Measurements from ENCODE around the gene USP17L22.
"Not testable (repeated sequence)": the region's sequence is repeated elsewhere in the genome, so short reads cannot be mapped to it uniquely, and the experiment has no call there.

Gene USP17L22, protein sequence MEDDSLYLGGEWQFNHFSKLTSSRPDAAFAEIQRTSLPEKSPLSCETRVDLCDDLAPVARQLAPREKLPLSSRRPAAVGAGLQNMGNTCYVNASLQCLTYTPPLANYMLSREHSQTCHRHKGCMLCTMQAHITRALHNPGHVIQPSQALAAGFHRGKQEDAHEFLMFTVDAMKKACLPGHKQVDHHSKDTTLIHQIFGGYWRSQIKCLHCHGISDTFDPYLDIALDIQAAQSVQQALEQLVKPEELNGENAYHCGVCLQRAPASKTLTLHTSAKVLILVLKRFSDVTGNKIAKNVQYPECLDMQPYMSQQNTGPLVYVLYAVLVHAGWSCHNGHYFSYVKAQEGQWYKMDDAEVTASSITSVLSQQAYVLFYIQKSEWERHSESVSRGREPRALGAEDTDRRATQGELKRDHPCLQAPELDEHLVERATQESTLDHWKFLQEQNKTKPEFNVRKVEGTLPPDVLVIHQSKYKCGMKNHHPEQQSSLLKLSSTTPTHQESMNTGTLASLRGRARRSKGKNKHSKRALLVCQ

GRCh38 chr4:9267319-9267718, at the start of gene USP17L22:
Gene USP17L22, plus strand, starts transcription at chr4:9267619. Its CDS starts 0 bp downstream, at chr4:9267619.
- not testable (repeated sequence) for DNase-seq

DNA sequence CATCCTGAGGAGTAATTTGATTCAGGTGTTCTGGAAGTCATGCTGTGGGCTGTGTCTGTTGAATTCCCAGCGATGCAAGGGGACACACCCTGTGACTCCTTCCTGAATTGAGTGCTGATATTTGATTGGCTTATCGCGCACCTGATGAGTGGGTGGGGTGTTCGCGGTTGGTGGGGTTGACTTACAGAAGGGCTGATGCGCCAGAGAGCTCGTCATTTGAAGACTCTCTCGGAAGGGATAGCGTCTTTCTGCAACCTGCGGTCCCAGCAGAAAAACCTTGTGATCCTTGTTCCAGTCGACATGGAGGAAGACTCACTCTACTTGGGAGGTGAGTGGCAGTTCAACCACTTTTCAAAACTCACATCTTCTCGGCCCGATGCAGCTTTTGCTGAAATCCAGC, 47.6 kb upstream of the USP17L22 start, which contains the start of gene USP17L12:
Gene USP17L12 (plus strand): TSS at position 301 of the 400 bp plus-strand sequence. CDS start 0 bp downstream, at position 301.
- DNase-seq: not testable (repeated sequence)

DNA sequence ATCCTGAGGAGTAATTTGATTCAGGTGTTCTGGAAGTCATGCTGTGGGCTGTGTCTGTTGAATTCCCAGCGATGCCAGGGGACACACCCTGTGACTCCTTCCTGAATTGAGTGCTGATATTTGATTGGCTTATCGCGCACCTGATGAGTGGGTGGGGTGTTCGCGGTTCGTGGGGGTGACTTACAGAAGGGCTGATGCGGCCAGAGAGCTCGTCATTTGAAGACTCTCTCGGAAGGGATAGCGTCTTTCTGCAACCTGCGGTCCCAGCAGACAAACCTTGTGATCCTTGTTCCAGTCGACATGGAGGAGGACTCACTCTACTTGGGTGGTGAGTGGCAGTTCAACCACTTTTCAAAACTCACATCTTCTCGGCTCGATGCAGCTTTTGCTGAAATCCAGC, 42.8 kb upstream of the USP17L22 start, which contains the start of gene USP17L13:
Gene USP17L13 (plus strand): TSS at position 301 of the 400 bp plus-strand sequence. CDS start 0 bp downstream, at position 301.
- DNase-seq: not testable (repeated sequence)

- DNase-seq: not testable (repeated sequence)
These were observed 37.2 kb upstream of the USP17L22 start for GRCh38 chr4:9230249-9230648.

GRCh38 chr4:9234085-9234484, 33.3 kb upstream of the USP17L22 start, which contains the start of gene USP17L15:
Gene USP17L15, plus strand, starts transcription at chr4:9234385. Its CDS starts 0 bp downstream, at chr4:9234385.
- DNase-seq: not testable (repeated sequence)

DNA sequence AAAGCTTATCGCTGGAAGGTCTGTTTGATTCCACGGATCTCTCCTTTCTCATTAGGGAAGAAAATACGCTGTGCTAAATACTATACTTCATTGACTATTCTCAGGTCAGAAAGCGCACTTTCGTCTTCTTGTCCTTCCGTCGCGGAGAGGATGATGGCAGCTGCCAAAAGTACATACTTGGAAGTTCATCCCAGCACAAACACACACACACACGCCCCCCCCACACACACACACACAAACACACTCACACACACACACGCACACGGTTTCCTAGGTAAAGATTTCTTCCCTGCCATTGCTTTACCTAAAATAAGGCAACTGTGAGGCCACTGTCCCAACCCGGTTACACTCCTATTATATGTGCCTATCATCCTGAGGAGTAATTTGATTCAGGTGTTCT, 29.0 kb upstream of the USP17L22 start:
- not testable (repeated sequence) for DNase-seq

GRCh38 chr4:9243579-9243978, 23.8 kb upstream of the USP17L22 start, which contains the start of gene USP17L17:
Gene USP17L17, plus strand, starts transcription at chr4:9243879. Its CDS starts 0 bp downstream, at chr4:9243879.
- DNase-seq: not testable (repeated sequence)

DNA sequence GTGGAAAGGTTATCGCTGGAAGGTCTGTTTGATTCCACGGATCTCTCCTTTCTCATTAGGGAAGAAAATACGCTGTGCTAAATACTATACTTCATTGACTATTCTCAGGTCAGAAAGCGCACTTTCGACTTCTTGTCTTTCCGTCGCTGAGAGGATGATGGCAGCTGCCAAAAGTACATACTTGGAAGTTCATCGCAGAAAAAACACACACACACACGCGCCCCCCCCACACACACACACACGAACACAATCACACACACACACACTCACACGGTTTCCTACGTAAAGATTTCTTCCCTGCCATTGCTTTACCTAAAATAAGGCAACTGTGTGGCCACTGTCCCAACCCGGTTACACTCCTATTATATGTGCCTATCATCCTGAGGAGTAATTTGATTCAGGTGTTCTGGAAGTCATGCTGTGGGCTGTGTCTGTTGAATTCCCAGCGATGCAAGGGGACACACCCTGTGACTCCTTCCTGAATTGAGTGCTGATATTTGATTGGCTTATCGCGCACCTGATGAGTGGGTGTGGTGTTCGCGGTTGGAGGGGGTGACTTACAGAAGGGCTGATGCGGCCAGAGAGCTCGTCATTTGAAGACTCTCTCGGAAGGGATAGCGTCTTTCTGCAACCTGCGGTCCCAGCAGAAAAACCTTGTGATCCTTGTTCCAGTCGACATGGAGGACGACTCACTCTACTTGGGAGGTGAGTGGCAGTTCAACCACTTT, 19.3 kb upstream of the USP17L22 start, which contains the start of gene USP17L18:
Gene USP17L18 (plus strand): TSS at position 678 of the 728 bp plus-strand sequence. CDS start 0 bp downstream, at position 678.
- DNase-seq: not testable (repeated sequence)

DNA sequence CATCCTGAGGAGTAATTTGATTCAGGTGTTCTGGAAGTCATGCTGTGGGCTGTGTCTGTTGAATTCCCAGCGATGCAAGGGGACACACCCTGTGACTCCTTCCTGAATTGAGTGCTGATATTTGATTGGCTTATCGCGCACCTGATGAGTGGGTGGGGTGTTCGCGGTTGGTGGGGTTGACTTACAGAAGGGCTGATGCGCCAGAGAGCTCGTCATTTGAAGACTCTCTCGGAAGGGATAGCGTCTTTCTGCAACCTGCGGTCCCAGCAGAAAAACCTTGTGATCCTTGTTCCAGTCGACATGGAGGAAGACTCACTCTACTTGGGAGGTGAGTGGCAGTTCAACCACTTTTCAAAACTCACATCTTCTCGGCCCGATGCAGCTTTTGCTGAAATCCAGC, 14.3 kb upstream of the USP17L22 start, which contains the start of gene USP17L19:
Gene USP17L19 (plus strand): TSS at position 301 of the 400 bp plus-strand sequence. CDS start 0 bp downstream, at position 301.
- DNase-seq: not testable (repeated sequence)

GRCh38 chr4:9257824-9258223, 9.6 kb upstream of the USP17L22 start, which contains the start of gene USP17L20:
Gene USP17L20, plus strand, starts transcription at chr4:9258124. Its CDS starts 0 bp downstream, at chr4:9258124.
- DNase-seq: not testable (repeated sequence)

DNA sequence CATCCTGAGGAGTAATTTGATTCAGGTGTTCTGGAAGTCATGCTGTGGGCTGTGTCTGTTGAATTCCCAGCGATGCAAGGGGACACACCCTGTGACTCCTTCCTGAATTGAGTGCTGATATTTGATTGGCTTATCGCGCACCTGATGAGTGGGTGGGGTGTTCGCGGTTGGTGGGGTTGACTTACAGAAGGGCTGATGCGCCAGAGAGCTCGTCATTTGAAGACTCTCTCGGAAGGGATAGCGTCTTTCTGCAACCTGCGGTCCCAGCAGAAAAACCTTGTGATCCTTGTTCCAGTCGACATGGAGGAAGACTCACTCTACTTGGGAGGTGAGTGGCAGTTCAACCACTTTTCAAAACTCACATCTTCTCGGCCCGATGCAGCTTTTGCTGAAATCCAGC, 4.8 kb upstream of the USP17L22 start, which contains the start of gene USP17L21:
Gene USP17L21 (plus strand): TSS at position 301 of the 400 bp plus-strand sequence. CDS start 0 bp downstream, at position 301.
- DNase-seq: not testable (repeated sequence)

GRCh38 chr4:9271719-9272118, 4.3 kb downstream of the USP17L22 start:
- DNase-seq: not testable (repeated sequence)
